HG03558 (cell line): Measurements from ENCODE around the gene SYTL2.
"Not testable (repeated sequence)": the region's sequence is repeated elsewhere in the genome, so short reads cannot be mapped to it uniquely, and the experiment has no call there.

Experiments used
- ATAC-seq: cut with Tn5 transposase; IDR thresholded peaks from one replicate; pipeline ENCODE4 v1.9.1; 2021; ENCODE audit warnings: moderate number of reproducible peaks; ENCODE audit not compliant: unreplicated experiment; ENCODE audit errors: extremely low read depth

Gene SYTL2

GRCh38 chr11:85800595-85801342 lies 10.2 kb downstream of the SYTL2 start:
- no peak for ATAC-seq

GRCh38 chr11:85799142-85799541 lies 11.8 kb downstream of the SYTL2 start:
- ATAC-seq: no peak

GRCh38 chr11:85798361-85798760 lies 12.6 kb downstream of the SYTL2 start:
- ATAC-seq: no peak

GRCh38 chr11:85795712-85796487 lies 15.0 kb downstream of the SYTL2 start:
- no peak for ATAC-seq

- ATAC-seq: no peak
These were observed 19.4 kb downstream of the SYTL2 start for GRCh38 chr11:85791409-85791990.

- ATAC-seq: no peak
These were observed 22.9 kb downstream of the SYTL2 start for GRCh38 chr11:85787809-85788760.

- no peak for ATAC-seq
These were observed 23.8 kb downstream of the SYTL2 start for GRCh38 chr11:85787168-85787567.

GRCh38 chr11:85784480-85785265 lies 26.3 kb downstream of the SYTL2 start:
- no peak for ATAC-seq

GRCh38 chr11:85783758-85784157 lies 27.2 kb downstream of the SYTL2 start:
- ATAC-seq: no peak

- not testable (repeated sequence) for ATAC-seq
These were observed 30.0 kb downstream of the SYTL2 start for GRCh38 chr11:85780780-85781517.

- no peak for ATAC-seq
These were observed 30.8 kb downstream of the SYTL2 start for GRCh38 chr11:85779956-85780640.

GRCh38 chr11:85777603-85777972 lies 33.4 kb downstream of the SYTL2 start:
- ATAC-seq: not testable (repeated sequence)

GRCh38 chr11:85776951-85777602 lies 33.9 kb downstream of the SYTL2 start:
- no peak for ATAC-seq

GRCh38 chr11:85774256-85775101 lies 36.5 kb downstream of the SYTL2 start:
- ATAC-seq: no peak

- ATAC-seq: no peak
These were observed 38.2 kb downstream of the SYTL2 start for GRCh38 chr11:85772695-85773094.

- ATAC-seq: no peak
These were observed 39.4 kb downstream of the SYTL2 start for GRCh38 chr11:85771568-85771967.

- no peak for ATAC-seq
These were observed 41.2 kb downstream of the SYTL2 start for GRCh38 chr11:85769771-85770170.
